OCI-LY3 (cell line): Measurements from ENCODE around the gene CHD6.

Experiments
- CTCF ChIP-seq: fragments of 200-600, 300-600 bp; sonication (generic); IDR thresholded peaks from 2 replicates; pipeline ENCODE4 v1.5.1; 2014; ENCODE audit warnings: antibody characterized with exemption, low read length, low read depth
- EZH2phosphoT487 ChIP-seq: fragments of 200-600 bp; shearing (Covaris generic); IDR thresholded peaks from 2 replicates; pipeline ENCODE4 v1.6.1; 2018; ENCODE audit warnings: antibody characterized with exemption, mixed run types, low read depth

- TF ChIP-seq CTCF (no peak), EZH2phosphoT487 (no peak)
Measured at GRCh38 chr20:41408986-41409385, 209.2 kb downstream of the CHD6 start.
